Sciatic nerve (tissue), 2 donors: ENCODE measurements around the gene ZFAND2B. TPM values are rescaled to one million over a fixed set of nuclear protein-coding genes. Genes with fewer than 3 reads are reported as not detected.
"Not testable (repeated sequence)": the region's sequence is repeated elsewhere in the genome, so short reads cannot be mapped to it uniquely, and the experiment has no call there.

Experiments
- ATAC-seq: fragments of 200-7000 bp; cut with Tn5 transposase; one replicate; pipeline ENCODE4 v1.9.1; 2020; ENCODE audit warnings: mild to moderate bottlenecking, moderate library complexity
- DNase-seq: peaks from one replicate; pipeline ENCODE4 v3.0.0-alpha.2; 2020; ENCODE audit warnings: low spot score
- intact Hi-C: fragments of 100-400 bp; cut with DNase I; formaldehyde crosslinking; loops from one replicate; pipeline ENCODE4 v1.14.2; 2022
- total RNA-seq: library from RNA; stranded (reverse); fragmentation: NEBNext Ultra II Directional; extraction: Animal tissue kit (Norgen Biotek cat#: 25700); gene quantifications from one replicate; pipeline ENCODE4 v1.2.1, GENCODE V29; 2021
- donor health status: DM: no; HTN: no; CAD: no.
- donor health status: DM: no; HTN: no; CAD: no.

ZFAND2B gene
- total RNA-seq, 1 donor from 2014 or later = 40.8 TPM

DNA sequence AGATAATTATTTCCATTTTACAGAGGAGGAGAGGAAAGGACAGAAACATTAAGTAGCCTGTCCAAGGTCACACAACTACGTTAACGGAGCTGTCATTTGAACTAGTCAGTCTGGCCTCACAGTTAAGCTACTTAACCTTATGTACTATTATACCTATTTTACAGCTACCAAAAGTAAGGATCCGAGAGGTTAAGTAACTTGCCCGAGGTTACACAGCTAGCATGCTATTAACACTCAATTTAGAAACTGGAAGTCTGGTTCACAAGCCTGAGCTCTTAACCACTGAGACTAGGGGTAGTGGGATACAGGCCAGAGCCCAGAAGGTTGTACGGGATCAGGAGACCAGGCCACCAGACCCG, 38.2 kb downstream of the ZFAND2B start:
- intact Hi-C loops = loop anchor here (1.0 to 10.0 kb wide), 2 partner anchors 23 to 1170 kb away; no protein-coding TSS in a partner anchor
- DNase-seq (no peak), ATAC-seq (no peak)

DNA sequence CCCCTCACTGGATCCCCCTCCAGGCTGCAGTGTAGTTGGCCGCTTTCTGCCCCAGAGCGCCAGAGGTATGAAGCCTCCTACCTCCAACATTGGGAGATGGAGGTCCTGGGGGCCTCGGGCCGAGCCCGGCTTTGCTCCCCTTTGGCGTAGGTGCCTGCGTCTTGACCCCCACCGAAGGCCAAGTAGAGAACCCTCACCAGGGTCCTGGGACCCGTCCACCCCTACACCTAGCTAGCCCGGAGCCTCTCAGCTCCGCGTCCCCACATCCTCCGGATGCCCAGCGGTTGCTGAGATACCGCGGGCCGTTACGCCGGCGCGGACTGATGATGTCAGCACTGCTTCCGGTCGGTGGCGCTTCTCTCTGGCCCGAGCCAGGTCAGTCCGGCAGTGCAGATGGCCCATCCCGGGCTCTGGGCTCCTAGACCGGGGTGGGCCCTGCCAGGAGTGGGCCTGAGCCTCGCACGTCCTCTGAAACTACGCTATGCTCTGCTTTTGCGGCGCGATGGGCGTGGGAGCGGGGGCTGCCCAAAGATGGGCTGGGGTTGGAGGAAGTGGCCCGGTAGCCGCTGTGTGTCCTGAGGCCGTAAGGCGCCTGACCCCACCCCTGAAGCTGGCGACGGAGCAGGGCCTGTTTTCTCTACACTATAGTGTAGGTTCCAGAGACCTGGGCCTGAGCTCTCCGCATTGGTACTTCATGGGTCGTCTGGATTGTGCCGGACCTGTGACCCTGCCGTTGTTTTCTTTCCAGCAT, 38.7 kb downstream of the ZFAND2B start, which contains the start of the genes GLB1L and STK16:
TSS of gene GLB1L (minus strand) at position 297 of the 751 bp plus-strand sequence. CDS start 1,871 bp downstream, outside the sequence.
TSS of gene STK16 (plus strand) at position 332 of the 751 bp plus-strand sequence. CDS start 521 bp downstream, outside the sequence.
- ATAC-seq = peak; percentile 97
- intact Hi-C loops = loop anchor here (1.0 to 10.0 kb wide), 2 partner anchors 22 to 1171 kb away; no protein-coding TSS in a partner anchor
- peak; percentile 98 for DNase-seq

DNA sequence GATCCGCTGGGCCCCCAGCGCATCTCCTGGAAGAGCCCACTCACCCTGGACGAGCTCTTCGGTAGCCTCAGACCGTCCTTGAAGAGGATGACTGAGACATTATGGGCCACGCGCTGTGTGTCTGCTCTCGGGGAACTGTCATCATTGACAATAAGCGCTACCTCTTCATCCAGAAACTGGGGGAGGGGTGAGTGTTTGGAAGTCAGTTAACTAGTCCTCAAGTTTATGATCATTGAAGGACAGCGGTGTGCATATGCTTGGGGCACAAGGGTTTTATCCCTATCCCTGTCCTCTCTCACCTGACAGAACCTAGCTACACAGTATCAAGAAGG, 39.3 kb downstream of the ZFAND2B start:
- ATAC-seq = no peak
- intact Hi-C loops = loop anchor here (1.0 to 10.0 kb wide), 2 partner anchors 21 to 1171 kb away; no protein-coding TSS in a partner anchor

DNA sequence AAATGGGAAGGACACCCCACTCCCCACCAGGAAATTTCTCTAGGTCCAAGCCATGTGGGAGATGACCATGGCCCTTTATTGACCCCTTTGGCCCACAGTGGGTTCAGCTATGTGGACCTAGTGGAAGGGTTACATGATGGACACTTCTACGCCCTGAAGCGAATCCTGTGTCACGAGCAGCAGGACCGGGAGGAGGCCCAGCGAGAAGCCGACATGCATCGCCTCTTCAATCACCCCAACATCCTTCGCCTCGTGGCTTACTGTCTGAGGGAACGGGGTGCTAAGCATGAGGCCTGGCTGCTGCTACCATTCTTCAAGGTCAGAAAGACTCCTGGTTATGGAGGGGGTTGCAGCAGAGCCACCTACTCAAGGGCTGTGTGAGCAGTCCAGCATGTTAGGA, 40.0 kb downstream of the ZFAND2B start:
- DNase-seq (no peak), ATAC-seq (no peak)
- intact Hi-C loops = loop anchor here (10.0 kb wide), 1 partner anchor 1172 kb away; no protein-coding TSS in a partner anchor

More for the DNA sequence above, 39.3 kb downstream of the ZFAND2B start:
- DNase-seq = no peak

DNA sequence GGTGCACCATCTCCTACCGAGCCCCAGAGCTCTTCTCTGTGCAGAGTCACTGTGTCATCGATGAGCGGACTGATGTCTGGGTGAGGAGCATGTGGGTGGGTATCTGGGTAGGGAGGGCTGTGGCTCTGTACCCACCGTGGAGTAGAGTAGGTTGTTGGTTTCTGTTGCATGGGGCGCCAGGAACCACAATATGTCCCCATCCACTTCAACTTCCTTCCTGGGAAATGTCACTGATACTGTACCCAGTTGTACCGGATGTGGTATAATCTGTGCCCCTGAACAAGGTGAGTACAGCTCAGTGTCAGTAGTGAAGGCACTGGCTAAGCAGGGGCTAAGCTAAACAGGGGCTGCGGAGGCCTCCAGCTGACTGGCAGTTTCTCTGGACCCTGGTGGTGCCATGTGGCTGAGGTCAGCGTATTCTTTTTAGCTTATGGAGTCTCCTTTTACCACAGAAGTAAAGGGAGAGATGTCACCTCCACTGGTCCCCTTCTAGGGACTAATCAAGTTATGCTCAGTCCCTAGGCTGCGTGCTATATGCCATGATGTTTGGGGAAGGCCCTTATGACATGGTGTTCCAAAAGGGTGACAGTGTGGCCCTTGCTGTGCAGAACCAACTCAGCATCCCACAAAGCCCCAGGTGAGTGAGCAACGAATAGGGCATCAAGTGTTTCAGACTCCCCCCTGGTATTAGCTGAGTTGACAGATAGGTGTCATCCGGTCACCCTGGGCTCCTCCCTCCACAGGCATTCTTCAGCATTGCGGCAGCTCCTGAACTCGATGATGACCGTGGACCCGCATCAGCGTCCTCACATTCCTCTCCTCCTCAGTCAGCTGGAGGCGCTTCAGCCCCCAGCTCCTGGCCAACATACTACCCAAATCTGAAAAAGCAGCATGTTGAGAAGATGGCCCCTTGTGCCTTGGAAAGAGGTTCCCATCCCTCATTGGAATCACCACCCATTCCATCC, 41.4 kb downstream of the ZFAND2B start:
- DNase-seq (no peak), ATAC-seq (no peak)
- intact Hi-C loops = loop anchor here (10.0 kb wide), 1 partner anchor 1173 kb away; no protein-coding TSS in a partner anchor

DNA sequence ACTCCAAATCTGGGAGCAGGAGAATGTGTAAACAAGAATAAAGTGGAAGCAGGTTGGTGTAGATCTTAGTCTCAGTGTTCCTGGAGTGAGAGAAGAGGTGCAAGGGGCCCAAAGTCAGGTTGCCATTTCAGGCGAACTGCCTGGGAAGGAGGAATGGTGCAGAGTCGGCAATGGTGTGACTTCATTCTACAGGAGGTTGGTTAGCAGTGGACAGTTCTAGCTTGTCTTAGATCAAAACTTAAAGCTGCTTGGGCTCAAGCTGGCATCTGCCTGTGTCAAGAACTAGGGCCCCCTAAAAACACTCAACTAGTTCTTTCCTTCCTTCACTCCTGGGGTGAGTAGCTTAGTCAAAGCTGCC, 42.2 kb downstream of the ZFAND2B start:
- intact Hi-C loops = loop anchor here (10.0 kb wide), 1 partner anchor 1174 kb away; no protein-coding TSS in a partner anchor
- DNase-seq = no peak
- no peak for ATAC-seq

DNA sequence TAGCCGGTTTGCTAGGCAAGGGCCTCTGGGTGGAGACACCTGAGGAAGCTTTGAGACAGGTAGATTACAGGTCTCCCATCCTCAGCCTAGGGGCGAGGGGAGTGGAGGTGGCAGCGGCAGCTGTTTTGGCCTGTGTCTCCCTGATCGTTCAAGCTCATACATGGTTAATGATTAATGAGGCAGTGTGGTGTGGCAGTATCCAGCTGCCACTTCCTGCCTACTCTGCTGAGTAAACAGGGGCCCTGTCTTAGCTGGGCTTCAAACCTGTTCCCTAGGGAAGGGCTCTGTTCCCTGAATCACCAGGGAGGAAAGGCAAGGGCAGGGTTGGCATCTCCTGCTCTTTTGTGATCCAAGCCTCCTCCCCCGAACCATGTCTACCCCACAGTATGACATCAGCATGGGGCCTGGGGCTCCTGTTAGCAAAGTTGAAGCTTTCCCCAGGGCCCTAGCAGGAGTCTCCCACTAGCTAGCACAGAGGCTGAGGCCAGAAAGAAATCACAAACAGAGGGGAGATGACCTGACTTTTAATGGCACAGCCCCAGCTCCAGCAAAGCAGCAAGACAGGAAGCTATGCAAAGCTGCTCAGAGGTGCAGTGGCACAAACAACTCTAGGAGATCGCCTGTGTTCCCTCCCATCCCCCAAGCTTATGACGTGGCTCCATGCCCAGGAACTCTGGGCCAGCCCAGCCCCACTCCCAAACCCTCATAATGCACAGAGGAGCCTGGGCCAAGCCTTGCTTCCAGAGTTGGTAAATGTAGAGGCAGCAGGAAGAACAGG, 42.8 kb downstream of the ZFAND2B start:
- DNase-seq = peak; percentile 80
- ATAC-seq = peak; percentile 10
- intact Hi-C loops = loop anchor here (10.0 kb wide), 1 partner anchor 1175 kb away; no protein-coding TSS in a partner anchor

DNA sequence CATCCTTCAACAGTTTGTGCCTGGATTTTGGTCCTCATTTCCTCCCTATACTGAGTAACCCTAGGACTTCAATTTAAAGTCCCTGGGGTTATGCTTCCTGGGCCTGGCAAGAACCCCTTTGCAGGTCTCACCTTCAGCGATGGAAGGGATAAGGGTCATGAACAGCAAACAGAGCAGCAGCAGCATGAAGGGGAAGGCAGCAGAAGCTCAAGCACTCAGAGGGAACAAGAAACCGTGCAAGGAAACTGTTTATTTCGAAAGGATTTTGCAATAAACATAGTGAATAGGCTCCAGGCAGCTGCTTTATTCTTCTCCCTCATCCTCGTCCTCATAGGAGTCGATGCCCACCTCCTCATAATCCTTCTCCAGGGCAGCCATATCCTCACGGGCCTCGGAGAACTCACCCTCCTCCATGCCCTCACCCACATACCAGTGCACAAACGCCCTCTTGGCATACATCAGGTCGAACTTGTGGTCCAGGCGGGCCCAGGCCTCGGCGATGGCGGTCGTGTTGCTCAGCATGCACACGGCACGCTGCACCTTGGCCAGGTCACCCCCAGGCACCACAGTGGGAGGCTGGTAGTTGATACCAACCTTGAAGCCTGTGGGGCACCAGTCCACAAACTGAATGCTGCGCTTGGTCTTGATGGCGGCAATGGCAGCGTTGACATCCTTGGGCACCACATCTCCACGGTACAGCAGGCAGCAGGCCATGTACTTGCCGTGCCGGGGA, 43.6 kb downstream of the ZFAND2B start:
- DNase-seq (no peak), ATAC-seq (no peak)
- intact Hi-C loops = no loop called here

DNA sequence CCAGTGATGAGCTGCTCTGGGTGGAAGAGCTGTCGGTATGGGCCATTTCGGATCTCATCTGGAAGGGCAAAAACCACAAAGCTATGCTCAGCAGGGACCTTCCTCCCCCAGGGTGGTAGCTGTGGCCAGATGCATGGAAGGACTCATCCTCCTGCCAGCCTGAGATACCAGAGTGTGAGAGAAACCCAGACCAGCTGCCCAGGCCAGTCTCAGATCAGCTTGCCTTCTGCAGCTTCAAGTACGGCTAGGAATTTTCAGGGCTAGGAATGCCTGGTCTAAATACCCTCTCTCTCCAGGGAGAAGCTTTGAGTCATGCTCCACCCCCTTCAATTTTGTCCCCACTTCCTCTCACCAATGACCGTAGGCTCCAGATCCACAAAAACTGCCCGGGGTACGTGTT, 45.1 kb downstream of the ZFAND2B start:
- DNase-seq (no peak), ATAC-seq (no peak)
- intact Hi-C loops = no loop called here

DNA sequence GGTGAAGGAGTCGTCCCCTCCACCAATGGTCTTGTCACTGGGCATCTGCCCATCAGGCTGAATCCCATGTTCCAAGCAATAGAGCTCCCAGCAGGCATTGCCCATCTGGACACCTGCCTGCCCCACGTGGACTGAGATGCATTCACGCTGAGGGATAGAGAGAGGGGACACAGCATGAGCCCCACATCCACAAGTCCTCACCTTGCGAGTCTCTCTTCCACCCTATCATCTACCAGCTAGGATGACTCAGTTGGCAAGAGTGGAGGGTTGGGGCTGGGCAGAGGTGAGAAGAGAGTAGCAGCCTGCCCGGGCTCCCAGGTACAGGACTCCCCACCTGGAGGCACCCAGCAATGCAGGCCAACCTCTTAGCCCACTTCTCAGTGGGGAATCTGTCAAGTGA, 45.5 kb downstream of the ZFAND2B start:
- no peak for ATAC-seq
- DNase-seq = no peak
- intact Hi-C loops = no loop called here

DNA sequence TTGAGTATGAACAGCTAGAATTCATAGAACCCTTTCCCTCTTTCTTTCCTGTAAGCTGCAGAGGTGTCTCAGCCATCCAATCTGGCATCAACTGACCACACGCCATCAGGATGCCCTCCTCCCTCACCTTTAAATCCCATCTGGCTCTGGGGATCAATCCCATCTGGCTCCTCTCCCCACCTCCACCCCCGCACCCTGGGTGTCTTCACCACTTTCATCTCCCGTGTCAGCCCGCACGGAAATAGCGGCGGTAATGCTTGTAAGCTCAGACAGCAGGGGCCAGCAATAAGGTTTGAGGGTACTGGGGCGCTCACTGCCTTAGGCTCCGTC, 46.0 kb downstream of the ZFAND2B start:
- ATAC-seq (no peak), DNase-seq (no peak)
- intact Hi-C loops = no loop called here

DNA sequence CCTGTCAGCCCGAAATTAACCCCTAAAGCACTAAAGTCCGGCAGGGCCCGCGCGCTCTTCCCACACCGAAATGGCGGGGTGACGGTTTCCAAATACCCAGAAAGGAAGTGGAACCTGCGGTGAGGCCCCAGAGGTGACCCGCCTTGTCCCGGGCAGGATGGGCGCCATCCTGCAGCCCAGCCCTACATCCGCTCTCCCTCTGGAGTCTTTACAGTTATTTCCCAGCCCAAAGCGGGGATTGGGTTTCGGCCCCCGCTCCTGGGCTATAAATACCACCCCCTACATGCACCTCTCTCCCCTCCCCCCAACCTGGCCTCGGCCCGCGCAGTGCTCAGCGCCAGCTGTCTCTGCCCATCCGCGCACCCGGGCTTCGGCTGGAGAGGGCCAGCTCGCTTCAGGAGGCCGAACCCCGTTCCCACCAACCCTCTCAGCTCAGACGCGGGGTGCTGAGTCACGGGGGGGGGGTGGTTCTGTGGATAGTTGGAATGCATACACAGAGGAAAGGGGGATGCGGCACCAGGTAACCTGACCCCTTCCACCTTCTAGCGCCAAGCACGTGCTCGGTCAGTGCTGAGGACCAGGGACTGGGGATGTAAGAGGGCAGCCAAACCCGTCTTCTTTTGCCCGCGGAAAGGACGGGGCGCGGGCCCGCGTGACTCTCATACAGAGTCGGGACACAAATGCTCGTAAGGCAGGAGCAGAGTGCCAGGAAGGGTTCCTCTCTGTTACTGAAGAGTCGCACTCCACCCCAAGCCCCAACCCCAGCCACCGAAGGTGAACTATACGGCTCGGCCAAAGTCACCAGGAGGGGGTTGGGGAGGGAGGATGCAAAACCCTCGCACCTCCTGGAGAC, 46.5 kb downstream of the ZFAND2B start, which contains the start of gene TUBA4B:
TSS of gene TUBA4B (plus strand) at position 344 of the 853 bp plus-strand sequence. CDS start at position 509, 165 bp downstream.
- intact Hi-C loops = no loop called here
- peak; percentile 43 for ATAC-seq
- peak; percentile 63 for DNase-seq

DNA sequence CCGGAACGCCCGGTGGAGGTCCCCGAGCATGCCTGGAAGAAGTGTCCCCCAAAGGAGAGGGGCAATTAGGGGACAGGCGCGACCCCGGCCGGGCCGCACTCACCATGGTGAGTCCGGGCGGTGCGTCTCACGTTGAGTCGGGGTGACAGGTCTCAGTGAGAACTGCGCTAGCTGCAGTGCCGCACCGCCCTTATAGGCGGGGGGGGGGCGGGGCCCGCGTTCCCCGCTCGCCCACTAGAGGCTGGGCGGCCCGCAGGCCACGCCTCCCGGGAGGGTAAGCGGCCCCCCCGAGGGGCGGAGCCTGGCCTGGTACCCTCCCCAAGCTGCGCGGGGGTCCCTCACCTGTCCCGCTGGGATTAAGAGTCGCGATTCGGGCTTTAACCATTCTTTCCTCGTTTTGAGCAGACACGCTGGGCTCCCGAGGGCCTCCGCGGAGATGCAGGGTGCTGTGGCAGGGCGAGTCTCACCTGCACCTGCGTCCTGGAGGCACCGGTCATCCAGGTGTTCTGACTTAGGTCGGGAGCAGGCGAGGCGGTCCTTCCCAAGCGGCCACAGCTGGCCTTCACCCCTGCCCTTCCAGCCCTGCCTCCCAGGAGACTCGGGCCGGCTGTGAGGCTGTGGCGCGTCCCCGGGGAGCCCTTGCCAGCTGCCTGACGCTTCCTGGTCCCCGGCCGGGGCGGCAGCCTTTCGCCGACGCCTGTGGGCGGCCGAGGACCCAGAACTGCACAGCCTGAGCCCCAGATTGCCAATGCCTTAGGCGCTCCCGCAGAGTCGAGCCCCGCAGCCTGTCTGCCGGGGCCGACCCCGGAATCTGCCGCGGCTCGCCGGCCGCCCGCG, 47.4 kb downstream of the ZFAND2B start, which contains the start of gene TUBA4A:
TSS of gene TUBA4A (minus strand) at position 166 of the 837 bp plus-strand sequence. CDS start at position 106, 60 bp downstream.
- intact Hi-C loops = no loop called here
- peak; percentile 92 for ATAC-seq
- DNase-seq = peak; percentile 89

DNA sequence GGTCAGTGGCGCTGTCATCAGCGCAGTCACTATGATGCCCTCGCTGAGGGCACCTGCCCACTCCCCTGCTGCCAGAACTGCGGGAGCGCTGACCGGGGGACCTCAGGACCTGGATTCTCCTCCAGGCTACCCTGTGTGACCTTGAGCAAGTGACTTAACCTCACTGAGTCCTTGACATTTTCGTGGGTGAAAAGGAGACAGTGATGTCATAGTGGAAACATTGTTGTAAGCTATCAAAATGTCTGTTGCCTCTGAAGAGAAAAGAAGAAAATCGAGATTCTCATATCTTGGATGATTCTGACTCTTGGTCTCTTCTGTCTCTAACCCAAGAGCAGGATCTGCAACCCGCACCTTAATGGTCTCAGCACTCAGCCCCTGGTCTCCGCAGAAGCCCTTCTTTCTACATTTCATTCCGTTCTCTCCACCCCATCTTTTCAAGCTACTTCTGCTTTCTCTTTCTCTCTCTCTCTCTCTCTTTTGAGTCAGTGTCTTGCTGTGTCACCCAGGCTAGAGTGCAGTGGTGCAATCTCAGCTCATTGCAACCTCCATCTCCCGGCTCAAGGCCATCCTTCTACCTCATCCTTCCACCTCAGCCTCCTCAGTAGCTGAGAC, 48.1 kb downstream of the ZFAND2B start:
- ATAC-seq (no peak), DNase-seq (no peak)
- intact Hi-C loops = no loop called here

DNA sequence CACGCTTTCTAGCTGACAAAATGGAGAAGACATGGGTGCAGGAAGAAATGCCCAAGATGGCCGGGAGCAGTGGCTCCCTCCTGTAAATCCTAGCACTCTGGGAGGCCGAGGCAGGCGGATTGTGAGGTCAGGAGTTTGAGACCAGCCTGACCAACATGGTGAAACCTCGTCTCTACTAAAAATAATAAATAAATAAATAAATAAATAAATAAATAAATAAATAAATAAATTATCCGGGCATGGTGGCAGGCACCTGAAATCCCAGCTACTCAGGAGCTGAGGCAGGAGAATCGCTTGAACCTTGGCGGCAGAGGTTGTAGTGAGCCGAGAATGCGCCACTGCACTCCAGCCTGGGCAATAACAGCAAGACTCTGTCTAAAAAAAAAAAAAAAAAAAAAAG, 52.4 kb downstream of the ZFAND2B start:
- intact Hi-C loops, ATAC-seq, DNase-seq: not testable (repeated sequence)
